Measurements from ENCODE around the gene SLC16A1. TPM values are rescaled to one million over a fixed set of nuclear protein-coding genes. Genes with fewer than 3 reads are reported as not detected.
A peak's percentile ranks its signal among the peaks of the same experiment; 100 is the strongest.

Gene SLC16A1
- total RNA-seq, 2 donors from 2014 or later, result 65.5 to 98.3 TPM

GRCh38 chr1:112925015-112925414, 31.0 kb downstream of the SLC16A1 start:
- no peak for ATAC-seq (replicated peaks)
- H3K4me1 Mint-ChIP-seq, result no peaks in the 10 kb centered on the region
- H3K4me3 Mint-ChIP-seq, result no peak overlapping the region
- H3K27ac Mint-ChIP-seq, result no peak overlapping the region
- no peaks in the 10 kb centered on the region for H3K9me3 Mint-ChIP-seq
- no peaks in the 10 kb centered on the region for H3K27me3 Mint-ChIP-seq
- peaks cover 94% of the 10 kb centered on the region for H3K36me3 Mint-ChIP-seq (ENCODE audit: low read depth)

DNA sequence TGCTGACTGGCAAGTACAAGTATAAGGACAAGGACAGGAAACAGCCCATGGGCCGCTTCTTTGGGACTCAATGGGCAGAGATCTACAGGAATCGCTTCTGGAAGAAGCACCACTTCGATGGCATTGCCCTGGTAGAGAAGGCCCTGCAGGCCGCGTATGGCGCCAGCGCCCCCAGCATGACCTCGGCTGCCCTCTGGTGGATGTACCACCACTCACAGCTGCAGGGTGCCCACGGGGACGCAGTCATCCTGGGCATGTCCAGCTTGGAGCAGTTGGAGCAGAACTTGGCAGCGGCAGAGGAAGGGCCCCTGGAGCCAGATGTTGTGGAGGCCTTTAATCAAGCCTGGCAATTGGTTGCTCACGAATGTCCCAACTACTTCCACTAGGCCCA, 32.0 kb downstream of the SLC16A1 start:
- ATAC-seq (replicated peaks), result no peak
- Mint-ChIP-seq H3K4me1 (no peaks in the 10 kb centered on the region), H3K4me3 (no peak overlapping the region), H3K9me3 (no peaks in the 10 kb centered on the region), H3K27me3 (no peaks in the 10 kb centered on the region), H3K36me3 (ENCODE audit: low read depth) (peaks cover 93% of the 10 kb centered on the region), H3K27ac (no peak overlapping the region)

DNA sequence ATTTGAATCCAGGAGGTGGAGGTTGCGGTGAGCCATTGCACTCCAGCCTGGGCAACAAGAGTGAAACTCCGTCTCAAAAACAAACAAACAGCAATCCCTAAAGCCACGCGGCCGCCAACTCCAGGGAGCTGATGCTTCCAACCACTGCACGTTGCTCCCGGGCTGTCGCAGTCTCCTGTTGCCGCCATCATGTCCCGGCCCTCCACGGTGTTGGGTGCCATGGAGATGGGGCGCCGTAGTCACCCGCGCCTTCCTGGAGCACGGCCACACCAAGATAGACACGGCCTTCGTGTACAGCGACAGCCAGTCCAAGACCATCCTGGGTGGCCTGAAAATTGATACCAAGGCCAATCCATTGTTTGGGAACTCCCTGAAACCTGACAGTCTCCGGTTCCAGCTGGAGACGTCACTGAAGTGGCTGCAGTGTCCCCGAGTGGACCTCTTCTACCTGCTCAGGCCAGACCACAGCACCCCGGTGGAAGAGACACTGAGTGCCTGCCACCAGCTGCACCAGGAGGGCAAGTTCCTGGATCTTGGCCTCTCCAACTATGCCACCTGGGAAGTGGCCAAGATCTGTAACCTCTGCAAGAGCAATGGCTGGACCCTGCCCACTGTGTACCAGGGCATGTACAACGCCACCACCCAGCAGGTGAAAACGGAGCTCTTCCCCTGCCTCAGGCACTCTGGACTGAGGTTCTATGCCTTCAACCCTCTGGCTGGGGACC, 32.6 kb downstream of the SLC16A1 start:
- Mint-ChIP-seq H3K4me1 (no peaks in the 10 kb centered on the region), H3K27me3 (no peaks in the 10 kb centered on the region), H3K36me3 (ENCODE audit: low read depth) (peaks cover 93% of the 10 kb centered on the region), H3K9me3 (no peaks in the 10 kb centered on the region), H3K27ac (no peak overlapping the region), H3K4me3 (no peak overlapping the region)
- ATAC-seq (replicated peaks), result no peak

DNA sequence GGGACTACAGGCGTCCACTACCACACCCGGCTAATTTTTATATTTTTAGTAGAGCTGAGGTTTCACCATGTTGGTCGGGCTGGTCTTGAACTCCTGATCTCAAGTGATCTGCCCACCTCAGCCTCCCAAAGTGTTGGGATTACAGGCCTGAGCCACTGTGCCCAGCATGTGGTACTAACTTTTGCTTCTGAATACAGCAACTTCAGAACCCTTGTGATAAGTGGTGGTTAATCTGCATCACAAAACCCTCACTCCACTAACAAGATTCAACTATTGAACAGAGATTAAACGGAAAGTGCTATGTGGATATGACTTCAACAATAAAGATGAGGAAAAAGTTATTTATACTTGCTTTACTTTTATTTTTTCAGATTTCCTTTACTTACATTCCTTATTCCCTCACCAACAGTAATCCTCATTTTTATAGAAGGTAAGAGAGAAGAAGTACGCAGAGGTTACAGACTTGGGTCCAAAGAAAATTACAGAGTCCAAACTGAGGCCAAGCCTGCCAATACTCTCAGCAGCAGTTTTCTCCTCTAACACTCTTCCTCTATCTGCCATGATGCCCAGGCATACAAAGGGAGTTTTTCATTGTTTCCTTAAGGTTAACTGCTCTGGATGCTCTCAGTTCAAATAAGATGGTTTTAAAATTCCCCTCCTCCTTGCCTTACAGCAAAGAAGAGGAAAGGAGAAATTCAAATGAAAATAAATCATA, 44.3 kb downstream of the SLC16A1 start:
- no peak for ATAC-seq (replicated peaks)
- H3K27ac Mint-ChIP-seq, result no peak overlapping the region
- H3K36me3 Mint-ChIP-seq (ENCODE audit: low read depth), result peaks cover 59% of the 10 kb centered on the region
- H3K4me1 Mint-ChIP-seq, result no peaks in the 10 kb centered on the region
- H3K9me3 Mint-ChIP-seq, result no peaks in the 10 kb centered on the region
- H3K4me3 Mint-ChIP-seq, result no peak overlapping the region
- H3K27me3 Mint-ChIP-seq, result no peaks in the 10 kb centered on the region

- ATAC-seq (replicated peaks), result no peak
- H3K4me1 Mint-ChIP-seq, result peaks cover 8% of the 10 kb centered on the region
- H3K4me3 Mint-ChIP-seq, result no peak overlapping the region
- H3K27ac Mint-ChIP-seq, result no peak overlapping the region
- H3K9me3 Mint-ChIP-seq, result no peaks in the 10 kb centered on the region
- H3K36me3 Mint-ChIP-seq (ENCODE audit: low read depth), result peaks cover 43% of the 10 kb centered on the region
- no peaks in the 10 kb centered on the region for H3K27me3 Mint-ChIP-seq
Observed at GRCh38 chr1:112909847-112910246, 46.1 kb downstream of the SLC16A1 start.

- H3K27ac Mint-ChIP-seq, result peak overlapping the region; percentile 77
- peaks cover 17% of the 10 kb centered on the region for H3K4me1 Mint-ChIP-seq
- no peak overlapping the region for H3K4me3 Mint-ChIP-seq
- H3K27me3 Mint-ChIP-seq, result no peaks in the 10 kb centered on the region
- peaks cover 8% of the 10 kb centered on the region for H3K36me3 Mint-ChIP-seq (ENCODE audit: low read depth)
- no peak for ATAC-seq (replicated peaks)
- H3K9me3 Mint-ChIP-seq, result no peaks in the 10 kb centered on the region
Observed at GRCh38 chr1:112906150-112906698, 49.8 kb downstream of the SLC16A1 start.

- Mint-ChIP-seq H3K9me3 (no peaks in the 10 kb centered on the region), H3K4me1 (peaks cover 17% of the 10 kb centered on the region), H3K36me3 (ENCODE audit: low read depth) (peaks cover under 1% of the 10 kb centered on the region), H3K4me3 (peak overlapping the region; percentile 38), H3K27ac (peak overlapping the region; percentile 77), H3K27me3 (no peaks in the 10 kb centered on the region)
- ATAC-seq (replicated peaks), result peak; percentile 61
Observed at GRCh38 chr1:112905395-112906149, 50.4 kb downstream of the SLC16A1 start.

DNA sequence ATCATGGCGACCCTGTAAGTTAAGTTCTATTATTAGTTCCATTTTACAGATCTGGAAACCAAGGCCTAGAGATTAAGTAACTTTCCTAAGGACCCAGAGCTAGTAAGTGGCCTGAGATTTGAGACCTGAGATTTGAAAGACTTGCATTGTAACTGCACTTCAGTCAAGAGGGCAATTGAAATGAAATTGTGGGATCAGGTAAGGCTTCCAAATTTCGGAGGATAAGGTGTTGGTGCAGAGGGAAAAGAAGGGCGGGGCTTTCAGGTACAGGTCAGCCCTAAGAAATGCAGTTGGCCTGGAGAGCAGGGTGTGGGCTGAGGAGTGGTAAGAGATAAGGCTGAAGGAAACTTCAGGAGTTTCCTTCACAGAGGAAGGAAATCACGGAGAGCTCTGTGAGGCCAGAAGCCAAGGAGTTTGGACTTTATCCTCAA, 51.1 kb downstream of the SLC16A1 start:
- no peaks in the 10 kb centered on the region for H3K9me3 Mint-ChIP-seq
- H3K27ac Mint-ChIP-seq, result peak overlapping the region; percentile 77
- H3K4me3 Mint-ChIP-seq, result peak overlapping the region; percentile 38
- peaks cover 17% of the 10 kb centered on the region for H3K4me1 Mint-ChIP-seq
- H3K27me3 Mint-ChIP-seq, result no peaks in the 10 kb centered on the region
- no peaks in the 10 kb centered on the region for H3K36me3 Mint-ChIP-seq (ENCODE audit: low read depth)
- no peak for ATAC-seq (replicated peaks)

DNA sequence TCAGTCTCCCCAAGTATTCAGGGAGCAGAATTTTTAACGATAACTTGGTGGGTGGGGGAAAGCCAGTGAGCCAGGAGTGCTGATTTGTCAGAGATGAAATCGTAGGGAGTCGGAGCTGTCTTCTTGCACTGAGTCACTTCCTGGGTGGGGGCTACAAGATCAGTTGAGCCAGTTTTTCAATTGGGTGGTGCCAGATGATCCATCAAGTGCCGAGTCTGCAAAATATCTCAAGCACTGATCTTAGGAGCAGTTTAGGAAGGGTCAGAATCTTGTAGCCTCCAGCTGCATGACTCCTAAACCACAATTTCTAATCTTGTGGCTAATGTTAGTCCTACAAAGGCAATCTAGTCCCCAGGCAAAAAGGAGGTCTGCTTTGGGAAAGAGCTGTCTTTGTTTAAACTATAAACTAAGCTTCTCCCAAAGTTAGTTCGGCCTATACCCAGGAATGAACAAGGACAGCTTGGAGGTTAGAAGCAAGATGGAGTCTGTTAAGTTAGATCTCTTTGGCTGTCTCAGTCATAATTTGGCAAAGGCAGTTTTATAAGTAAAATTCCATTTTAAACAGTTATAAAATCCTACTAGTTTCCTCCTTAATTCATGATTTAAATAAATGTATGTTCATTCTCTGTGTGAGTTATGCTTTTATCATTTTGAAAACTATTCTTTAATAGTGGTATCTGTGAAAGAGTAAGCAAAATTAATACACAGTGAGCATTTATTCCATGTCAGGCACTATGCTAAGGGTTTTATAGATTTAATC, 51.7 kb downstream of the SLC16A1 start:
- no peaks in the 10 kb centered on the region for H3K36me3 Mint-ChIP-seq (ENCODE audit: low read depth)
- H3K4me1 Mint-ChIP-seq, result peaks cover 17% of the 10 kb centered on the region
- H3K4me3 Mint-ChIP-seq, result peak overlapping the region; percentile 44
- no peaks in the 10 kb centered on the region for H3K27me3 Mint-ChIP-seq
- peak overlapping the region; percentile 77 for H3K27ac Mint-ChIP-seq
- peak; percentile 97 for ATAC-seq (replicated peaks)
- H3K9me3 Mint-ChIP-seq, result no peaks in the 10 kb centered on the region

DNA sequence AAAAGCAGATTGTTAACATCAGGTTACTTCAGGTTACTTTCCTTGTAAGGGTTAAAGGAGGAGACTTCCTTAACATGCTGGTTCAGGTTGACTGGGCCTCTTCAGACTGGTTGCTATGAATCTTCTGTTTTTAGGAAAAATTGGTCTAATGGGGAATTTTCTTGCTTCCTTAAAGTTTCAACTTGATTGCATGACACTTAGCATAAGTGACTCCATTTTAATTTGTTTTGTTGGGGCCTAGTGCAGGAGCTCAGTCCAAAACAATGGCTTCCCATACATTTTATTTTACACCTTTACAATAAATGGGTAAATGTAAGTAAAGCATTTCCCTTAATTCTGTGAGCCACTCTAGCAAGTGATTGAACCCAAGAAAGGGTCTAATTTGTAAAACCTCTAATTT, 53.8 kb downstream of the SLC16A1 start:
- ATAC-seq (replicated peaks), result no peak
- Mint-ChIP-seq H3K27me3 (no peaks in the 10 kb centered on the region), H3K36me3 (ENCODE audit: low read depth) (no peaks in the 10 kb centered on the region), H3K4me1 (peaks cover 17% of the 10 kb centered on the region), H3K4me3 (no peak overlapping the region), H3K27ac (no peak overlapping the region), H3K9me3 (no peaks in the 10 kb centered on the region)

- Mint-ChIP-seq H3K9me3 (no peaks in the 10 kb centered on the region), H3K4me3 (no peak overlapping the region), H3K4me1 (peaks cover 17% of the 10 kb centered on the region), H3K27ac (no peak overlapping the region), H3K36me3 (ENCODE audit: low read depth) (no peaks in the 10 kb centered on the region), H3K27me3 (no peaks in the 10 kb centered on the region)
- no peak for ATAC-seq (replicated peaks)
Observed at GRCh38 chr1:112901387-112901786, 54.6 kb downstream of the SLC16A1 start.

GRCh38 chr1:112896783-112897182, 59.2 kb downstream of the SLC16A1 start:
- no peak for ATAC-seq (replicated peaks)
- Mint-ChIP-seq H3K27me3 (no peaks in the 10 kb centered on the region), H3K4me3 (no peak overlapping the region), H3K27ac (no peak overlapping the region), H3K9me3 (peaks cover 6% of the 10 kb centered on the region), H3K36me3 (ENCODE audit: low read depth) (no peaks in the 10 kb centered on the region), H3K4me1 (no peaks in the 10 kb centered on the region)

DNA sequence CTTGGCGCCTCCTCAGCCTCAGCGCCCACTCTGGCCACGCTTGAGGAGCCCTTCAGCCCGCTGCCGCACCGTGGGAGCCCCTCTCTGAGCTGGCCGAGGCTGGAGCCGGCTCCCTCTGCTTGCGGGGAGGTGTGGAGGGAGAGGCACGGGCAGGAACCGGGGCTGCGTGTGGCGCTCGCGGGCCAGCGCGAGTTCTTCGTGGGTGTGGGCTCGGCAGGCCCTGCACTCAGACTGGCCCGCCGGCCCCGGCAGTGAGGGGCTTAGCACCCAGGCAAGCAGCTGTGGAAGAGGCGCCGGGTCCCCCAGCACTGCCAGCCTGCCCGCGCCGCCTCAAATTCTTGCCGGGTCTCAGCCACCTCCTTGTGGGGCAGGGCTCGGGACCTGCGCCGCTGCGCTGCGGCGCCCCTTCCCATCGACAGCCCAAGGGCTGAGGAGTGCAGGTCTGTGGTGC, 61.4 kb downstream of the SLC16A1 start:
- Mint-ChIP-seq H3K4me3 (no peak overlapping the region), H3K4me1 (no peaks in the 10 kb centered on the region), H3K27ac (no peak overlapping the region), H3K36me3 (ENCODE audit: low read depth) (no peaks in the 10 kb centered on the region), H3K27me3 (no peaks in the 10 kb centered on the region), H3K9me3 (peaks cover 6% of the 10 kb centered on the region)
- no peak for ATAC-seq (replicated peaks)

DNA sequence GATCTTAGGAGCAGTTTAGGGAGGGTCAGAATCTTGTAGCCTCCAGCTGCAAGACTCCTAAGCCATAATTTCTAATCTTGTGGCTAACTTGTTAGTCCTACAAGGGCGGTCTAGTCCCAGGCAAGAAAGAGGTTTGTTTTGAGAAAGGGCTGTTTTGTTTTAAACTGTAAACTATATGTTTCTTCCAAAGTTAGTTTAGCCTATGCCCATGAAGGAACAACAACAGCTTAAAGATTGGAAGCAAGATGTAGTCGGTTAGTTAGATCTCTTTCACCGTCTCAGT, 62.0 kb downstream of the SLC16A1 start:
- H3K4me3 Mint-ChIP-seq, result no peak overlapping the region
- H3K27me3 Mint-ChIP-seq, result no peaks in the 10 kb centered on the region
- no peak overlapping the region for H3K27ac Mint-ChIP-seq
- no peaks in the 10 kb centered on the region for H3K4me1 Mint-ChIP-seq
- peaks cover 6% of the 10 kb centered on the region for H3K9me3 Mint-ChIP-seq
- H3K36me3 Mint-ChIP-seq (ENCODE audit: low read depth), result no peaks in the 10 kb centered on the region
- ATAC-seq (replicated peaks), result no peak

Measured in activated T-helper 17 cell treated with anti-CD3 and anti-CD28 coated beads, Interleukin-2, amount 50 U/mL, for 72 hours (primary cell).